DOHH2 (cell line): ENCODE data around the gene GALNT2.

Experiments
- H3F3A ChIP-seq: fragments of 200-600 bp; sonication (generic), shearing (Covaris generic); 2 replicates; pipeline ENCODE4 v1.6.0; 2016; ENCODE audit warnings: antibody characterized with exemption, mild to moderate bottlenecking; ENCODE audit not compliant: control insufficient read depth, insufficient read depth
- H3K27ac ChIP-seq: fragments of 200-600 bp; sonication (generic); 2 replicates; pipeline ENCODE4 v1.5.1; 2014; ENCODE audit warnings: low read depth, mild to moderate bottlenecking, low read length, moderate library complexity
- H3K27me3 ChIP-seq: fragments of 200-600 bp; sonication (generic); 2 replicates; pipeline ENCODE4 v1.6.1; 2014; ENCODE audit warnings: mild to moderate bottlenecking, low read length, mixed read lengths; ENCODE audit not compliant: control insufficient read depth
- H3K36me3 ChIP-seq: fragments of 200-600 bp; sonication (generic); 2 replicates; pipeline ENCODE4 v1.6.1; 2014; ENCODE audit warnings: mild to moderate bottlenecking, low read length, moderate library complexity, mixed read lengths; ENCODE audit not compliant: control insufficient read depth
- H3K4me1 ChIP-seq: fragments of 200-600 bp; sonication (generic); 2 replicates; pipeline ENCODE4 v1.6.1; 2014; ENCODE audit warnings: mild to moderate bottlenecking, low read length, mixed read lengths; ENCODE audit not compliant: control insufficient read depth
- H3K4me2 ChIP-seq: fragments of 200-600 bp; sonication (generic); 2 replicates; pipeline ENCODE4 v1.6.0; 2014; ENCODE audit warnings: mild to moderate bottlenecking, low read length, moderate library complexity
- H3K4me3 ChIP-seq: fragments of 200-600 bp; sonication (generic); 2 replicates; pipeline ENCODE4 v1.5.1; 2014; ENCODE audit warnings: mild to moderate bottlenecking, low read length, mixed read lengths
- H3K79me2 ChIP-seq: fragments of 200-600 bp; sonication (generic); 2 replicates; pipeline ENCODE4 v1.6.1; 2014; ENCODE audit warnings: mild to moderate bottlenecking, low read length, mixed read lengths; ENCODE audit not compliant: control insufficient read depth
- H3K9me2 ChIP-seq: fragments of 200-600 bp; sonication (generic); replicated peaks from 2 replicates; pipeline ENCODE4 v1.6.1; 2014; ENCODE audit warnings: mild to moderate bottlenecking, low read length, mixed read lengths; ENCODE audit not compliant: control insufficient read depth
- H3K9me3 ChIP-seq: fragments of 200-600 bp; sonication (generic); 2 replicates; pipeline ENCODE4 v1.6.1; 2014; ENCODE audit warnings: antibody characterized with exemption, low read length, mixed read lengths; ENCODE audit not compliant: control insufficient read depth, insufficient read depth
- H4K20me1 ChIP-seq: fragments of 200-600 bp; sonication (generic); 2 replicates; pipeline ENCODE4 v1.6.0; 2014; ENCODE audit warnings: low read depth, mild to moderate bottlenecking, antibody characterized with exemption, low read length, moderate library complexity; ENCODE audit not compliant: control insufficient read depth, insufficient read depth
- CTCF ChIP-seq: fragments of 200-600 bp; sonication (generic); IDR thresholded peaks from one replicate; pipeline ENCODE4 v1.5.1; 2014; ENCODE audit warnings: antibody characterized with exemption, mild to moderate bottlenecking, low read depth, low read length; ENCODE audit not compliant: poor library complexity, severe bottlenecking
- EZH2phosphoT487 ChIP-seq: fragments of 200-600 bp; sonication (generic); IDR thresholded peaks from 2 replicates; pipeline ENCODE4 v1.6.1; 2017; ENCODE audit warnings: borderline replicate concordance, mild to moderate bottlenecking, antibody characterized with exemption, low read length, moderate library complexity, mixed read lengths

Gene GALNT2

GRCh38 chr1:230109066-230109465, 42.0 kb downstream of the GALNT2 start:
- Histone ChIP-seq H3K9me2 (no peaks in the 10 kb centered on the region), H4K20me1 (peaks cover 17% of the 10 kb centered on the region; the same call in 1 of the 2 replicates), H3K4me3 (no peak overlapping the region), H3K36me3 (peaks cover 8% of the 10 kb centered on the region), H3K4me2 (peak overlapping the region; percentile 66; the same call in 1 of the 2 replicates), H3K27me3 (no peaks in the 10 kb centered on the region), H3K79me2 (peaks cover 89% of the 10 kb centered on the region), H3K4me1 (peaks cover 90% of the 10 kb centered on the region), H3K27ac (peak overlapping the region; percentile 77), H3F3A (peaks cover 4% of the 10 kb centered on the region; the same call in 1 of the 2 replicates), H3K9me3 (no peaks in the 10 kb centered on the region)
- no peak for TF ChIP-seq CTCF
- no peak for TF ChIP-seq EZH2phosphoT487

- peaks cover 17% of the 10 kb centered on the region; the same call in 1 of the 2 replicates for H4K20me1 ChIP-seq
- H3K4me3 ChIP-seq: peak overlapping the region; percentile 37
- peaks cover 80% of the 10 kb centered on the region for H3K4me1 ChIP-seq
- peaks cover 11% of the 10 kb centered on the region for H3K36me3 ChIP-seq
- TF ChIP-seq EZH2phosphoT487 (no peak), CTCF (peak; percentile 31)
- peak overlapping the region; percentile 77 for H3K27ac ChIP-seq
- H3K9me2 ChIP-seq: no peaks in the 10 kb centered on the region
- peak overlapping the region; percentile 66 for H3K4me2 ChIP-seq
- H3K27me3 ChIP-seq: no peaks in the 10 kb centered on the region
- peaks cover 85% of the 10 kb centered on the region for H3K79me2 ChIP-seq
- H3K9me3 ChIP-seq: no peaks in the 10 kb centered on the region
- H3F3A ChIP-seq: peaks cover 4% of the 10 kb centered on the region; the same call in 1 of the 2 replicates
Measured at GRCh38 chr1:230109895-230110667, 43.0 kb downstream of the GALNT2 start.

- no peak overlapping the region for H3K4me3 ChIP-seq
- peaks cover 4% of the 10 kb centered on the region; the same call in 1 of the 2 replicates for H3F3A ChIP-seq
- no peaks in the 10 kb centered on the region for H3K27me3 ChIP-seq
- H3K9me2 ChIP-seq: no peaks in the 10 kb centered on the region
- no peak overlapping the region for H3K27ac ChIP-seq
- no peaks in the 10 kb centered on the region for H3K9me3 ChIP-seq
- TF ChIP-seq EZH2phosphoT487 (no peak), CTCF (no peak)
- peaks cover 71% of the 10 kb centered on the region for H3K4me1 ChIP-seq
- peaks cover 15% of the 10 kb centered on the region for H3K36me3 ChIP-seq
- peaks cover 83% of the 10 kb centered on the region for H3K79me2 ChIP-seq
- peak overlapping the region; percentile 64 for H3K4me2 ChIP-seq
- peaks cover 10% of the 10 kb centered on the region; the same call in 1 of the 2 replicates for H4K20me1 ChIP-seq
Measured at GRCh38 chr1:230110971-230111370, 43.9 kb downstream of the GALNT2 start.
